ENCODE data around the gene PDE1C.

GRCh38 chr7:31997423-31997822, 72.8 kb downstream of the PDE1C start:
- TF ChIP-seq CTCF (IDR thresholded peaks at IDR 0.05) (no peak), EZH2 (IDR thresholded peaks at IDR 0.05; ENCODE audit: borderline replicate concordance, insufficient read depth, low read depth, low read length, poor library complexity, severe bottlenecking) (no peak)
